ENCODE measurements around the gene ZSCAN22. TPM values are rescaled to one million over a fixed set of nuclear protein-coding genes. Genes with fewer than 3 reads are reported as not detected.
A peak's percentile ranks its signal among the peaks of the same experiment; 100 is the strongest.

ZSCAN22 gene
- total and polyA plus RNA-seq, 2 of the 13 experiments (the other 11 are each of a cell fraction or from before 2014, with no cell fraction given): 2.5 to 3.5 TPM

GRCh38 chr19:58362272-58362994, 35.6 kb downstream of the ZSCAN22 start, which contains the start of gene ZNF497 (continued):
- TF ChIP-seq ARNT2 (CRISPR knock-in tag; IDR thresholded peaks at IDR 0.05; ENCODE audit: low read depth) (peak; percentile 72; the same call in 1 of the 2 replicates), ZNF263 (CRISPR knock-in tag; IDR thresholded peaks at IDR 0.05) (no peak; the same call in 1 of the 2 replicates), ADNP (CRISPR knock-in tag; IDR thresholded peaks at IDR 0.05) (no peak), ZNF468 (CRISPR knock-in tag; IDR thresholded peaks at IDR 0.05) (no peak), ARNTL (CRISPR knock-in tag; IDR thresholded peaks at IDR 0.05) (no peak), ZNF484 (CRISPR knock-in tag; IDR thresholded peaks at IDR 0.05; ENCODE audit: borderline replicate concordance, low read depth) (no peak), SNAPC4 (CRISPR knock-in tag; IDR thresholded peaks at IDR 0.05) (peak; percentile 56; the same call in 1 of the 2 replicates), ZNF777 (CRISPR knock-in tag; IDR thresholded peaks at IDR 0.05) (peak; percentile 71; the same call in 1 of the 2 replicates), GLMP (CRISPR knock-in tag; IDR thresholded peaks at IDR 0.05; ENCODE audit: borderline replicate concordance) (no peak), MEIS1 (CRISPR knock-in tag; IDR thresholded peaks at IDR 0.05; ENCODE audit: borderline replicate concordance) (no peak; the same call in 1 of the 2 replicates), DNMT3B (CRISPR knock-in tag; conservative IDR thresholded peaks at IDR 0.05) (no peak; the same call in 1 of the 2 replicates), NCOA5 (CRISPR knock-in tag; IDR thresholded peaks at IDR 0.05) (no peak), ZNF776 (CRISPR knock-in tag; IDR thresholded peaks at IDR 0.05) (peak; percentile 69; the same call in 1 of the 2 replicates), ZNF619 (CRISPR knock-in tag; IDR thresholded peaks at IDR 0.05) (no peak; the same call in 1 of the 2 replicates), ZNF674 (CRISPR knock-in tag; IDR thresholded peaks at IDR 0.05; ENCODE audit: low read depth) (no peak), ZNF703 (CRISPR knock-in tag; IDR thresholded peaks at IDR 0.05; ENCODE audit: borderline replicate concordance) (no peak), ATF2 (CRISPR knock-in tag; IDR thresholded peaks at IDR 0.05) (peak; percentile 51), ETS1 (CRISPR knock-in tag; IDR thresholded peaks at IDR 0.05) (peak; percentile 46; the same call in 1 of the 2 replicates), TAF1 (CRISPR knock-in tag; IDR thresholded peaks at IDR 0.05) (peak; percentile 93), ZFX (CRISPR knock-in tag; IDR thresholded peaks at IDR 0.05; ENCODE audit: low read depth) (peak; percentile 99), RAD51 (IDR thresholded peaks at IDR 0.05; ENCODE audit: borderline replicate concordance) (no peak)
